ENCODE results near the gene GPR82.

Gene GPR82

DNA sequence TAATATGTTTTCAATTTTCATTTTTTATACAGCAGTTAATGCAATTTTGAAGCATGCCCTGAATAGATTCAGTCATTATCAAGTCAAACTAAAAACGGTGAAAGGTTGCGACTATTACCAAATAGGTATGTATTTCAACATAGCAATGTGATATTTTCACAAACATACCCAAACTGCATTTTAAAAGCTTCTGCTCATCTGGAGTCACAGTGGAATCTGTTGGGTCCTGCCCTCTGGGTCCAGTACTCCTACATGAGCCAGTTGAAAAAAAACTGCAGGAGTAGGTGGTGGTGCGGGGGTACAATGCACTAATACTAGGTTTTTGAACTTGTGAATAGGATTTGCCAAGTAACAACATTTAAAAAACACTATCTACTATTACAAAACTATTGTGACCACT is 34.3 kb upstream of the GPR82 start:
- Histone ChIP-seq H2BK15ac (ENCODE audit: low read length) (no peak overlapping the region), H3K27ac (replicated peaks; ENCODE audit: low read length) (no peak overlapping the region), H4K91ac (ENCODE audit: low read depth, low read length, poor library complexity) (no peak overlapping the region), H2AK5ac (ENCODE audit: low read depth, low read length) (no peak overlapping the region), H3K36me3 (replicated peaks in 1 of 2; ENCODE audit: control insufficient read depth in 2 of 2, insufficient read depth in 2 of 2, low read length in 2 of 2) (no peaks in the 10 kb centered on the region), H3K18ac (ENCODE audit: low read length) (no peak overlapping the region), H3K79me1 (ENCODE audit: low read depth, low read length) (no peaks in the 10 kb centered on the region), H3K27me3 (ENCODE audit: control insufficient read depth in 3 of 3, insufficient read depth in 3 of 3, low read depth in 1 of 3, low read length in 3 of 3) (no peaks in the 10 kb centered on the region), H4K8ac (ENCODE audit: low read depth, low read length) (no peak overlapping the region), H2BK12ac (ENCODE audit: low read length) (no peak overlapping the region), H3K4ac (ENCODE audit: low read length) (no peak overlapping the region), H2BK5ac (ENCODE audit: low read length) (no peak overlapping the region), H3K9ac (ENCODE audit: low read depth, low read length, poor library complexity) (no peak overlapping the region), H3K14ac (ENCODE audit: low read length) (no peak overlapping the region), H2AFZ (ENCODE audit: low read length) (no peak overlapping the region), H3K4me1 (ENCODE audit: control insufficient read depth in 2 of 2, insufficient read depth in 1 of 2, low read depth in 1 of 2, low read length in 2 of 2) (no peaks in the 10 kb centered on the region), H3K4me3 (ENCODE audit: low read length in 2 of 2) (no peak overlapping the region), H3K23ac (ENCODE audit: low read depth, low read length, poor library complexity) (no peak overlapping the region), H2BK120ac (ENCODE audit: low read depth, low read length) (no peak overlapping the region), H3K4me2 (ENCODE audit: insufficient read depth, low read length, poor library complexity, severe bottlenecking) (no peak overlapping the region), H3K9me3 (replicated peaks in 1 of 2; ENCODE audit: control insufficient read depth in 2 of 2, insufficient read depth in 1 of 2, low read depth in 1 of 2, low read length in 2 of 2) (no peaks in the 10 kb centered on the region)
- no CpG with 5 or more reads among the region's 3 CpGs for WGBS, 2 donors (ENCODE audit: extremely low coverage in 2 of 2, insufficient read length in 2 of 2, insufficient replicate concordance in 1 of 2)
- no peak for DNase-seq (ENCODE audit: low spot score)

- no peak for DNase-seq (ENCODE audit: low spot score)
Observed at GRCh38 chrX:41692162-41692749, 31.7 kb upstream of the GPR82 start.

DNA sequence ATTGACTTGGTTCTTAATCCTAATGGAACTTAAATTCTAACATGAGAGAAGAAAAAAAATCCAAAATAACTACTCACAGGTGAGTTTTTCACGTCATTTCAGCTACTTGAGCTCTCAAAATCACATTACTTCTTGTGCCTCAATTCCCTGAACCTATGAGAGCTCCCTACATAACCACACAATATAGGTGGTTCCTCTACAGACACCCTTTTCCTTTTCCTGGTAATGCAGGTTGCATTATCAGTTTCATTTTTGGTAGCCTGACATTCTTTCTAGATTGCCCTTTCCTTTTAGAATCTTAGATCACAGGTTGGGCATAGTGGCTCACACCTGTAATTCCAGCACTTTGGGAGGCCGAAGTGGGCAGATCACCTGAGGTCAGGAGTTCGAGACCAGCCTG is 31.0 kb upstream of the GPR82 start:
- Histone ChIP-seq H2BK15ac (ENCODE audit: low read length) (no peak overlapping the region), H2AK5ac (ENCODE audit: low read depth, low read length) (no peak overlapping the region), H3K9ac (ENCODE audit: low read depth, low read length, poor library complexity) (no peak overlapping the region), H2BK12ac (ENCODE audit: low read length) (no peak overlapping the region), H3K36me3 (replicated peaks in 1 of 2; ENCODE audit: control insufficient read depth in 2 of 2, insufficient read depth in 2 of 2, low read length in 2 of 2) (no peaks in the 10 kb centered on the region), H3K23ac (ENCODE audit: low read depth, low read length, poor library complexity) (no peak overlapping the region), H3K18ac (ENCODE audit: low read length) (no peak overlapping the region), H3K4ac (ENCODE audit: low read length) (no peak overlapping the region), H2AFZ (ENCODE audit: low read length) (no peak overlapping the region), H3K27ac (replicated peaks; ENCODE audit: low read length) (no peak overlapping the region), H3K4me2 (ENCODE audit: insufficient read depth, low read length, poor library complexity, severe bottlenecking) (no peak overlapping the region), H4K91ac (ENCODE audit: low read depth, low read length, poor library complexity) (no peak overlapping the region), H3K4me3 (ENCODE audit: low read length in 2 of 2) (no peak overlapping the region), H2BK120ac (ENCODE audit: low read depth, low read length) (no peak overlapping the region), H2BK5ac (ENCODE audit: low read length) (no peak overlapping the region), H3K9me3 (replicated peaks in 1 of 2; ENCODE audit: control insufficient read depth in 2 of 2, insufficient read depth in 1 of 2, low read depth in 1 of 2, low read length in 2 of 2) (no peaks in the 10 kb centered on the region), H4K8ac (ENCODE audit: low read depth, low read length) (no peak overlapping the region), H3K79me1 (ENCODE audit: low read depth, low read length) (no peaks in the 10 kb centered on the region), H3K14ac (ENCODE audit: low read length) (no peak overlapping the region), H3K4me1 (ENCODE audit: control insufficient read depth in 2 of 2, insufficient read depth in 1 of 2, low read depth in 1 of 2, low read length in 2 of 2) (no peaks in the 10 kb centered on the region), H3K27me3 (ENCODE audit: control insufficient read depth in 3 of 3, insufficient read depth in 3 of 3, low read depth in 1 of 3, low read length in 3 of 3) (no peaks in the 10 kb centered on the region)
- no peak for DNase-seq (ENCODE audit: low spot score)
- WGBS, 2 donors (ENCODE audit: extremely low coverage in 2 of 2, insufficient read length in 2 of 2, insufficient replicate concordance in 1 of 2), result no CpG with 5 or more reads among the region's 3 CpGs

More at GRCh38 chrX:41692162-41692749, 31.7 kb upstream of the GPR82 start:
- Histone ChIP-seq H3K36me3 (replicated peaks in 1 of 2; ENCODE audit: control insufficient read depth in 2 of 2, insufficient read depth in 2 of 2, low read length in 2 of 2) (no peaks in the 10 kb centered on the region), H3K9ac (ENCODE audit: low read depth, low read length, poor library complexity) (no peak overlapping the region), H3K4ac (ENCODE audit: low read length) (no peak overlapping the region), H3K18ac (ENCODE audit: low read length) (no peak overlapping the region), H3K27ac (replicated peaks; ENCODE audit: low read length) (no peak overlapping the region), H3K4me1 (ENCODE audit: control insufficient read depth in 2 of 2, insufficient read depth in 1 of 2, low read depth in 1 of 2, low read length in 2 of 2) (no peaks in the 10 kb centered on the region), H3K23ac (ENCODE audit: low read depth, low read length, poor library complexity) (no peak overlapping the region), H4K8ac (ENCODE audit: low read depth, low read length) (no peak overlapping the region), H3K9me3 (replicated peaks in 1 of 2; ENCODE audit: control insufficient read depth in 2 of 2, insufficient read depth in 1 of 2, low read depth in 1 of 2, low read length in 2 of 2) (no peaks in the 10 kb centered on the region), H2AK5ac (ENCODE audit: low read depth, low read length) (no peak overlapping the region), H2AFZ (ENCODE audit: low read length) (no peak overlapping the region), H3K4me3 (ENCODE audit: low read length in 2 of 2) (no peak overlapping the region), H3K27me3 (ENCODE audit: control insufficient read depth in 3 of 3, insufficient read depth in 3 of 3, low read depth in 1 of 3, low read length in 3 of 3) (no peaks in the 10 kb centered on the region), H2BK12ac (ENCODE audit: low read length) (no peak overlapping the region), H3K14ac (ENCODE audit: low read length) (no peak overlapping the region), H3K4me2 (ENCODE audit: insufficient read depth, low read length, poor library complexity, severe bottlenecking) (no peak overlapping the region), H4K91ac (ENCODE audit: low read depth, low read length, poor library complexity) (no peak overlapping the region), H2BK120ac (ENCODE audit: low read depth, low read length) (no peak overlapping the region), H3K79me1 (ENCODE audit: low read depth, low read length) (no peaks in the 10 kb centered on the region), H2BK15ac (ENCODE audit: low read length) (no peak overlapping the region), H2BK5ac (ENCODE audit: low read length) (no peak overlapping the region)
- WGBS, 2 donors (ENCODE audit: extremely low coverage in 2 of 2, insufficient read length in 2 of 2, insufficient replicate concordance in 1 of 2), result no CpG with 5 or more reads among the region's 1 CpG

GRCh38 chrX:41695426-41695825 is 28.6 kb upstream of the GPR82 start:
- Histone ChIP-seq H3K14ac (ENCODE audit: low read length) (no peak overlapping the region), H3K79me1 (ENCODE audit: low read depth, low read length) (no peaks in the 10 kb centered on the region), H2BK5ac (ENCODE audit: low read length) (no peak overlapping the region), H4K91ac (ENCODE audit: low read depth, low read length, poor library complexity) (no peak overlapping the region), H4K8ac (ENCODE audit: low read depth, low read length) (no peak overlapping the region), H3K18ac (ENCODE audit: low read length) (no peak overlapping the region), H2BK15ac (ENCODE audit: low read length) (no peak overlapping the region), H2BK120ac (ENCODE audit: low read depth, low read length) (no peak overlapping the region), H3K9me3 (replicated peaks in 1 of 2; ENCODE audit: control insufficient read depth in 2 of 2, insufficient read depth in 1 of 2, low read depth in 1 of 2, low read length in 2 of 2) (no peaks in the 10 kb centered on the region), H2BK12ac (ENCODE audit: low read length) (no peak overlapping the region), H3K27ac (replicated peaks; ENCODE audit: low read length) (no peak overlapping the region), H3K4ac (ENCODE audit: low read length) (no peak overlapping the region), H3K9ac (ENCODE audit: low read depth, low read length, poor library complexity) (no peak overlapping the region), H2AK5ac (ENCODE audit: low read depth, low read length) (no peak overlapping the region), H3K4me1 (ENCODE audit: control insufficient read depth in 2 of 2, insufficient read depth in 1 of 2, low read depth in 1 of 2, low read length in 2 of 2) (no peaks in the 10 kb centered on the region), H3K23ac (ENCODE audit: low read depth, low read length, poor library complexity) (no peak overlapping the region), H3K4me3 (ENCODE audit: low read length in 2 of 2) (no peak overlapping the region), H3K36me3 (replicated peaks in 1 of 2; ENCODE audit: control insufficient read depth in 2 of 2, insufficient read depth in 2 of 2, low read length in 2 of 2) (no peaks in the 10 kb centered on the region), H3K27me3 (ENCODE audit: control insufficient read depth in 3 of 3, insufficient read depth in 3 of 3, low read depth in 1 of 3, low read length in 3 of 3) (no peaks in the 10 kb centered on the region), H2AFZ (ENCODE audit: low read length) (no peak overlapping the region), H3K4me2 (ENCODE audit: insufficient read depth, low read length, poor library complexity, severe bottlenecking) (no peak overlapping the region)
- no peak for DNase-seq (ENCODE audit: low spot score)
- WGBS, 2 donors (ENCODE audit: extremely low coverage in 2 of 2, insufficient read length in 2 of 2, insufficient replicate concordance in 1 of 2), result no CpG with 5 or more reads among the region's 7 CpGs

Measured in neuronal stem cell (in vitro differentiated cells).